ENCODE data around the gene AHR.
A peak's percentile ranks its signal among the peaks of the same experiment; 100 is the strongest.
"Not testable (repeated sequence)": the region's sequence is repeated elsewhere in the genome, so short reads cannot be mapped to it uniquely, and the experiment has no call there.

The AHR gene

DNA sequence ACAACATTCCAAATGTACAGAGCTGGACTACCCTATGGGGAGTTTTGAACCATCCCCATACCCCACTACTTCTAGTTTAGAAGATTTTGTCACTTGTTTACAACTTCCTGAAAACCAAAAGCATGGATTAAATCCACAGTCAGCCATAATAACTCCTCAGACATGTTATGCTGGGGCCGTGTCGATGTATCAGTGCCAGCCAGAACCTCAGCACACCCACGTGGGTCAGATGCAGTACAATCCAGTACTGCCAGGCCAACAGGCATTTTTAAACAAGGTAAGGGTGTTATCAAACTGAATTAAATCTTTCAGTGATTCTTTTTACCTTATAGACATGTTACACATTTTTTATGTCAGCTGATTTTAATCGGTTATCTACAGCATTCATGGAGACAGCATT lies 41.5 kb downstream of the AHR start:
- DNase-seq (ENCODE audit: low read depth) = no peak

- no peak for DNase-seq (ENCODE audit: low read depth)
These were observed 42.2 kb downstream of the AHR start for GRCh38 chr7:17340655-17341054.

DNA sequence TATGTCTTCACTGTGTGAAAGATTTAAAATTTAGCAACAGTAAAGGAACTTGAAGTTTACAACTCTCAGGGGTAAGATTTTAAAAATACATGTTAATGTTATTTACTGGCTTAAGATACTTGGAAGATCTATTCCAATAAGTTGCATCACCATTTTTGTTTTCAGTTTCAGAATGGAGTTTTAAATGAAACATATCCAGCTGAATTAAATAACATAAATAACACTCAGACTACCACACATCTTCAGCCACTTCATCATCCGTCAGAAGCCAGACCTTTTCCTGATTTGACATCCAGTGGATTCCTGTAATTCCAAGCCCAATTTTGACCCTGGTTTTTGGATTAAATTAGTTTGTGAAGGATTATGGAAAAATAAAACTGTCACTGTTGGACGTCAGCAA lies 44.3 kb downstream of the AHR start:
- DNase-seq (ENCODE audit: low read depth) = peak; percentile 5

GRCh38 chr7:17347401-17347800 lies 48.9 kb downstream of the AHR start:
- no peak for DNase-seq (ENCODE audit: low read depth)

DNA sequence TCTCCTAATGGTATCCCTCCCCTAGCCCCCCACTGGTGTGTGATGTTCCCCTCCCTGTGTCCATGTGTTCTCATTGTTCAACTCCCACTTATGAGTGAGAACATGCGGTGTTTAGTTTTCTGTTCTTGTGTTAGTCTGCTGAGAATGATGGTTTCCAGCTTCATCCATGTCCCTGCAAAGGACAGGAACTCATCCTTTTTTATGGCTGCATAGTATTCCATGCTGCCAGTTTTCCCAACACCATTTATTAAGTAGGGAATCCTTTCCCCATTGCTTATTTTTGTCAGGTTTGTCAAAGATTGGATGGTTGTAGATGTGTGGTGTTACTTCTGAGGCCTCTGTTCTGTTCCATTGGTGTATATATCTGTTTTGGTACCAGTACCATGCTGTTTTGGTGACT lies 50.5 kb downstream of the AHR start:
- DNase-seq (ENCODE audit: low read depth) = not testable (repeated sequence)

DNA sequence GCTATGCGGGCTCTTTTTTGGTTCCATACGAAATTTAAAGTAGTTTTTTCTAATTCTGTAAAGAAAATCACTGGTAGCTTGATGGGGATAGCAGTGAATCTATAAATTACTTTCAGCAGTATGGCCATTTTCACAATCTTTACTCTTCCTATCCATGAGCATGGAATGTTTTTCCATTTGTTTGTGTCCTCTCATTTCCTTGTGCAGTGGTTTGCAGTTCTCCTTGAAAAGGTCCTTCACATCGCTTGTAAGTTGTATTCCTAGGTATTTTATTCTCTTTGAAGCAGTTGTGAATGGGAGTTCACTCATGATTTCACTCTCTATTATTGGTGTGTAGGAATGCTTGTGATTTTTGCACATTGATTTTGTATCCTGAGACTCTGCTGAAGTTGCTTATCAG lies 51.9 kb downstream of the AHR start:
- DNase-seq (ENCODE audit: low read depth) = not testable (repeated sequence)

DNA sequence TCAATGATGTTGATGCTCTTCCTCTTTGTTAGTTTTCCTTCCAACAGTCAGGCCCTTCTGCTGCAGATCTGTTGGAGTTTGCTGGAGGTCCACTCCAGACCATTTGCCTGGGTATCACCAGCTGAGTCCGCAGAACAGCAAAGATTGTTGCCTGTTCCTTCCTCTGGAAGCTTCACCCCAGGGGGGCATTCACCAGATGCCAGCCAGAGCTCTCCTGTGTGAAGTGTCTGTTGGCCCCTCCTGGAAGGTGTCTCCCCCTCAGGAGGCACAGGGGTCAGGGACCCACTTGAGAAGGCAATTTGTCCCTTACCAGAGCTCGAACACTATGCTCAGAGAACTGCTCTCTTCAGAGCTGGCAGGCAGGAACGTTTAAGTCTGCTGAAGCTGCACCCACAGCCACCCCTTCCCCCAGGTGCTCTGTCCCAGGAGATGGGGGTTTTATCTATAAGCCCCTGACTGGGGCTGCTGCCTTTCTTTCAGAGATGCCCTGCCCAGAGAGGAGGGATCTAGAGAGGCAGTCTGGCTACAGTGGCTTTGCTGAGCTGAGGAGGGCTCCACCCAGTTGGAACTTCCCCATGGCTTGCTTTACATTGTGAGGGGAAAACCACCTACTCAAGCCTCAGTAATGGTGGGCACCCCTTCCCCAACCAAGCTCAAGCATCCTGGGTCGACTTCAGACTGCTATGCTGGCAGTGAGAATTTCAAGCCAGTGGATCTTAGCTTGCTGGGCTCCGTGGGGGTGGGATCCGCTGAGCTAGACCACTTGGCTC lies 55.4 kb downstream of the AHR start:
- not testable (repeated sequence) for DNase-seq (ENCODE audit: low read depth)

- DNase-seq (ENCODE audit: low read depth) = no peak
These were observed 56.0 kb downstream of the AHR start for GRCh38 chr7:17354473-17354872.

- no peak for DNase-seq (ENCODE audit: low read depth)
These were observed 56.6 kb downstream of the AHR start for GRCh38 chr7:17355050-17355449.

GRCh38 chr7:17357952-17358351 lies 59.5 kb downstream of the AHR start:
- no peak for DNase-seq (ENCODE audit: low read depth)

DNA sequence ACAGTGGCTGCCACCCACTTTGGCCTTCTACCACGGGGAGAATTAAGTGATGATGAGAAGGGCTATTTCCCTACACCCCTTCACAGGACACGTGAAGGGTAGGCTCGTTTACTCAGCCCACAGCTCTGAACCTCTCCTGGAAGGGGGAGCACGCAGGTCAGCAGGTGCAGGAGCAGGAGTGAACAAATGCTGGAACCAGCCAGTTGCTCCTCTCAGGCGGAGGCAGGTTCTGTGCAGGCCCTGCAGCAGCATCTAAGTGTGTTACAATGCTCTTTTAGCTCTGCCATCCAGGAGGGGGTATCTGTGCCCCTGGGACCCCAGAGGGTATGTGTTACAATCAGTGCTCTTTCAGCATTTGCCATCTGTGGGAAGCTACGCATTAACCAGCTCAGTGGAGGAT lies 61.2 kb downstream of the AHR start:
- DNase-seq (ENCODE audit: low read depth) = no peak

GRCh38 chr7:17362439-17363105 lies 64.1 kb downstream of the AHR start:
- DNase-seq (ENCODE audit: low read depth) = no peak

DNA sequence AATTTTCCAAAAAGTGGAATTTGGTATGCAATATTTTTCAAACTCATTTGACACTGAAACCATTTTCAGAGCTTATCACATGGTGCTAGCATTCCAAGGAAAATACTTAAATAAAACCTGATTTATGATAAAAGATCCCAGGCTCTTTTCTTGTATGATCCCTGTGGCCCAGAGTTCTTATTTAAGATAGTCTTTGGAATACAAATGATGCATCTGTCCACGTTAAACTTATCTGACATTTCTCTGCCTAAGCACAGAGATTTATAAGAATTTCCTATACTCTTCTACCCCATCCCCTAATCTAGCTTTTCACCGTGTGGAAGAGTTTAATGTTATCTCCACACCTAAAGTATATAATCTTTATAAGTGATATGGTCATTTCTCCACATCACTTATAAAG lies 66.2 kb downstream of the AHR start:
- DNase-seq (ENCODE audit: low read depth) = no peak

DNA sequence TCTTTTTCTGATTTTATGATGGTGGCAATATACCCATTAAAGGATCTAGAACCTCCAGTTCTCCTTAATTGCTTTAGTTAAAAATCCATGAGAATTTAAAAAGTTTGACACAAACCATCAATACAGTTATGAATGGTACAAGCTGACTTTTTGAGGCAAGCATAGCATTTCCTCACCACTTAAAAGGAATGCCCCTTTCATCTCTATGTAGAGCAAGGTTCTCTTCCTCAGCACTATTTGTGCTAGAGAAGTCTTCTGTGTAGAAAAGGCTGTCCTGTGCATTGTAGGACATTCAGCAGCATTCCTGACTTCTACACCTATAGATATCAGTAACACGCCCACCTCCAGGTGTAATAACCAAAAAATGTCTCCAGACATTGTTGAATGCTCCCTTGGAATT lies 67.3 kb downstream of the AHR start:
- DNase-seq (ENCODE audit: low read depth) = no peak

DNA sequence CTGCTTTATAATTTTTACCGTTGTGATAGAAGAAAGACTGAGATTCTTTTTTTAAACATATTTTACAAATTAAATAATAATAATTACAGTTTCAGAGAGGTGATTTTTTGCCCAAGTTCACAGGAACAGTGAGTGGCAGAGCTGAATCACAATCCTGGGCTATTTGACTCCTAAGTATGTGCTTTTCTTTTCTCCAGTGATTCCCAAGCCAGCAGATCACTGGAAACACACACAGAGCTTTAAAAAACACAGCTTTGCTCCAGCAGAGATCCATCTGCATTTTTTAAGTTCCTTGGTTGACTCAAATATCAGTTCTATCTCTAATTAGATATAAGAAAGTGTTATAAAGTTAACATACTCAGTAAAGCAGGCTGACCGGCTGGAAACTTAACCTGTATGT lies 69.0 kb downstream of the AHR start:
- no peak for DNase-seq (ENCODE audit: low read depth)

DNA sequence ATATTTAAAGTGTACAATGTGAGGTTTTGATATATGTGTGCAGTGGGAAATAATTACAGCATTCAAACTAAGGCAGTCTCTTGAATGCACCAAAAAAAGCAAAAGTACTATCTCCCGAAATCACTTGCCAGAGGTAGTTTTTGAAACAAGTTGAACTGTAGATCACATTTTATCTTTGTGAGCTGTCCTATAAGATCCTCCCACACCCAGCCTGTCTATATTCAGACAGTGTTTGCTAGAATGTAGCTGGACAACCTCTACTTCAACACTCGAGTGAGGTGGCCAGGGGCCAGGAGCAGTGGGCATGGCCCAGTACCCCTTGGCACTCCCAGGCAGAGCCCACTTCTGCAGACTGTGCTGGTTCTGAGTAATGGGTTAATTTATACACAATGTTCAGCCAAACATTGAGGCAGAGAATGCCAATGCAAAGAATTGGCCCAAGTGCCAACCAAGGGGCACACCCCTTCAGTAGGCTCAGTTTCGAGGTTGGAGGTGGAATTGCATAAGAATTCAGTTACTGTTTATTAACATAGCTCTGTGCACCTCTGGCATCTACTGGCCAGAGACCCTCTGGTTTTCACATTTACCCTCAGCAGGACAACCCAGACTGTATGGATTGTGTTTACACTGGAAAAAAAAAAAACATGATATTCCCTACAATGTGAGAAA lies 70.5 kb downstream of the AHR start:
- DNase-seq (ENCODE audit: low read depth) = no peak

DNA sequence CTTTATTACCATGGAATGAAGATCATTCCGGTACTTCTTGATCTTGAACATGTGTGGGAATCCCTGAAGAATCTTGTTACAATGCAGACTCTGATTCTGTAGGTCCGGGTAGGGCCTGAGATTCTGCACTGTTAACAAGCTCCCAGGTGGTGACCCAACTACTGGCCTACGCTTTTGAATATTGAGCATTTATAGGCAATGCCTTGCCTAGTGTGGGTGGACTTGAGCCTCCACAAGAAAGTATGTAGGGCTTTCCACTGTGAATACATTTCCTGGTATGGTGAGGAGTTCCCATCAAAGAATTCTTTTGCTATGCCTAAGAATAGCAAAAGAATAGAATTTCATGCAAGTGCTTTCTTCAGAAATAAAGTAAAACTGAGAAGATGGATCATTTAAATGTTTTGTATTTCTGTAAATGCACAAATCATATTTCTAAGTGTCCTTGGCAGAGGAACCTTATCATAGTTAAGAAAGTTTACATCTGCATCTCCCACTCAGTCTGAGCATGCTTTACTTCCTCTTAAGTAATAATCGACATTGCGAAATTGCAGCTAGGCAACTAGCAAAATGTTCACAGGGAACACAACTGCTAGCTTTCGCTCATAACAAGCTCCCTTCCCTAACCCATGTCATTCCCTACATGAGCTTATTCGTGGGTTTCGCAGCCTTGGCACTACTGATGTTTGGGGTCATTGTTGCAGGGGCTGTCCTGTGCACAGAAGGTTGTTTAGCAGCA lies 71.4 kb downstream of the AHR start:
- DNase-seq (ENCODE audit: low read depth) = peak; percentile 80

GRCh38 chr7:17370901-17371585 lies 72.6 kb downstream of the AHR start:
- DNase-seq (ENCODE audit: low read depth) = no peak

DNA sequence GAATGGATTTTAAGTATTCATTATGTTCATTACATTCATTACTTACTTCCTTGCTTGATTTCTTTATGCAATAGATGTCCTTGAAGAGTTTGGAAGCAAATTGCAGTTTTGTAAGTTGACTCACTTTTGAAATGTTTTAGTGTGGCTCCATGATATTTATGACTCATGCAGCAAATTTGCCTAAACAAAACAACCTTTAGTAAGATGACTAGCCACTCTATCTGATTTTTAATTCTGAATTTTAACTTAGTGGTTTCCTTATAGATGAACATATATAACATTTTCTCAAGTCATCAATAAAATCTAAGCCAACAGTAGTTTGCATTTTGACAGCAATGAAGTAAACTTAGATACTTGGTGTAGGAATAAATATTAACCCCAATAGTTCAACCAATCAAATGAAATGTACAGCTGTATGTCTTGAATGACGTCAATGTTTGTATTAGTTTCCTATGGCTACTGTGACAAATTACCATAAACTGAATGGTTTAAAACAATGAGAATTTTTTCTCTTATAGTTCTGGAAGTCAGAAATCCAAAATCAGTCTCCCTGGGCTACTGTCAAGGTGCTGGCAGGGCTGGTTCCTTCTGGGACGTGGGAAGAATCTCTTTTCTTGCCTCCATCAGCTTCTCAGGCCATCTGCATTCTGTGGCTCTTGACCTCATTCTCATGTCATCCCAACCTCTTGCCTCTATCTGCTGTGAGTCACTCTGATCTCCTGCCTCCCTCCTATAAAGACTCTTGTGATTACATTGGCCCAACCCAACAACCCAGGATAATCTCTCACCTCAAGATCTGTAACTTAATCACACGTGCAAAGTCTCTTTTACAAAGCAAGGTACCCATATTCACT lies 73.4 kb downstream of the AHR start:
- peak; percentile 89 for DNase-seq (ENCODE audit: low read depth)

DNA sequence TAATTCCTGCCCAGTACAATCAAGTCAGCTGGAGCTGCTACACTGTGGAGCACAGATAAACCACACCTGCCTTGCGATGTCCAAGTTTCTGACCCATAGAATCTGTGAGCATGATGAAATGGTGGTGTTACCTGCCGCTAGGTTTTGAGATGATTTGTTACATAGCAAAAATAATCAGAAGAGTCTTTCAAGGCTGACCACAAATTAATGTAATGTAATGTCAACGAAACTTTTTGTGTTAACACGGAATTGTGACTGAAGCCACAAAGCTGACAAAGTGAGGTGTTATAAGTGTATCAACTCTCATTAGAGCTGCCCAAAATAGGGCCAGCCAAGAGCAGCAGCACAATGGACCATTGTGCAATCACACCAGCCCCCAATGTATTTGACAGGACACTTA lies 75.7 kb downstream of the AHR start:
- no peak for DNase-seq (ENCODE audit: low read depth)

DNA sequence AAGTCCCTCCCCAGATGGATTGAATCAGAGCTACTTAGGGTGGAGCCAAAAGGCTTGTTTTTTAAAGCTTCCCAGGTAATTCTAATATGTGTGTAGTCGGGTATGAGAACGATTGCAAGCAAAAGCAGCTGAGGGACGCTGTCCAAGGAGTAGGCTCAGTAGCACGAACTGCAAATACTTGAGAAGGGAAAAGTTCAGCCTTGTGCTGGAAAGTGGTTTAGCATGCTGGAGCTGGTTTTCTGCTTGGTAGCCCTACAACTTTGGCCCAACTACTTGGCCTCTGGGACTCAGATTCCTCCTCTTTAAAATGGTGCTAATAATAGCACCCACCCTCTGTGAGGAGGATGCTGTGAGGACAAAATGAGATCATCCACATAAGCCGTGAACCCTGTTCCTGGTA lies 76.2 kb downstream of the AHR start:
- no peak for DNase-seq (ENCODE audit: low read depth)

All from GM04504 (cell line).